Gastrocnemius medialis (tissue), 4 donors: ENCODE data around the gene DYNLT4.

Experiments used
- CTCF ChIP-seq, 5 experiments: fragments of 450-650 bp in 3 of 5; fragments of 200-600 bp in 2 of 5; sonication (generic) in 2 of 5; IDR thresholded peaks in 4 of 5; conservative IDR thresholded peaks in 1 of 5; 1 replicate in 4 of 5; 2 replicates in 1 of 5; pipeline ENCODE4 v1.5.1; 2016 to 2019; ENCODE audit warnings: antibody characterized with exemption in 5 of 5, mild to moderate bottlenecking in 3 of 5, moderate library complexity in 3 of 5
- POLR2A ChIP-seq, 2 donors: fragments of 450-650 bp; IDR thresholded peaks; one replicate each; pipeline ENCODE4 v1.6.1; 2017; ENCODE audit warnings: antibody characterized with exemption in 2 of 2, mild to moderate bottlenecking in 2 of 2, moderate library complexity in 2 of 2

- TF ChIP-seq POLR2A (IDR thresholded peaks at IDR 0.05), result no peak
- no peak for TF ChIP-seq CTCF (IDR thresholded peaks at IDR 0.05 in 4 of 5, conservative IDR thresholded peaks at IDR 0.05 in 1 of 5)
These were observed 987 bp downstream of the DYNLT4 start for GRCh38 chr1:44806025-44806703.
